GM12878 (cell line): ENCODE measurements around the gene SLC22A23. TPM values are rescaled to one million over a fixed set of nuclear protein-coding genes. Genes with fewer than 3 reads are reported as not detected.

Experiments used
- ATAC-seq: fragments of 200-7000 bp; cut with Tn5 transposase; 3 replicates; pipeline ENCODE4 v1.9.1; 2020; ENCODE audit warnings: mild to moderate bottlenecking, moderate library complexity
- BruUV-seq: library from RNA; stranded (reverse); fragments of 400-500 nt; replicated peaks from 2 replicates; lab custom pipeline; 2021; lab: Mats Ljungman, UMichigan
- CTCF ChIA-PET: fragments of 300-600 bp; sonication (Branson Sonifier 250); formaldehyde crosslinking; extraction: SDS; loops from one replicate; lab custom pipeline; 2021; ENCODE audit warnings: inconsistent platforms; lab: Yijun Ruan, JAX
- POLR2A ChIA-PET: fragments of 350-600 bp; formaldehyde crosslinking; extraction: SDS; loops from one replicate; lab custom pipeline; 2021; ENCODE audit warnings: inconsistent platforms; lab: Charles Lee
- RAD21 ChIA-PET: fragments of 300-600 bp; sonication (Branson Sonifier 250); formaldehyde crosslinking; loops from one replicate; lab custom pipeline; 2023; ENCODE audit warnings: antibody characterized with exemption; ENCODE audit not compliant: unreplicated experiment; lab: Charles Lee
- SMC1A ChIA-PET: fragments of 300-600 bp; sonication (Branson Sonifier 250); formaldehyde crosslinking; loops from one replicate; lab custom pipeline; 2023; ENCODE audit not compliant: unreplicated experiment, uncharacterized antibody; lab: Charles Lee
- DNase-seq: peaks from one replicate; pipeline ENCODE4 v3.0.0-alpha.2; 2011; ENCODE audit warnings: low read depth, low spot score
- FAIRE-seq: peaks from 3 replicates; lab custom pipeline; 2011; peaks lifted over from hg19 to GRCh38; lab: Jason Lieb, UNC
- H2AFZ ChIP-seq: 2 replicates; pipeline ENCODE4 v1.6.0; 2011; ENCODE audit warnings: low read depth, low read length, control low read depth; ENCODE audit not compliant: control insufficient read depth
- H3K27ac ChIP-seq: 2 replicates; pipeline ENCODE4 v1.5.1; 2011; ENCODE audit warnings: control low read depth; ENCODE audit not compliant: control insufficient read depth, insufficient read depth
- H3K27me3 ChIP-seq, 2 experiments: replicated peaks in 1 of 2; 2 replicates each; pipeline versions ENCODE4 v1.6.0 to v1.6.1; 2011; ENCODE audit warnings: low read length in 1 of 2; ENCODE audit not compliant: control insufficient read depth in 2 of 2, insufficient read depth in 2 of 2
- H3K36me3 ChIP-seq, 2 experiments: 2 replicates each; pipeline ENCODE4 v1.5.1; 2011; ENCODE audit warnings: low read length in 1 of 2; ENCODE audit not compliant: control insufficient read depth in 2 of 2, insufficient read depth in 2 of 2
- H3K4me1 ChIP-seq: 2 replicates; pipeline ENCODE4 v1.6.1; 2011; ENCODE audit warnings: mild to moderate bottlenecking, low read length, moderate library complexity, mixed read lengths; ENCODE audit not compliant: control insufficient read depth, insufficient read depth
- H3K4me2 ChIP-seq: 2 replicates; pipeline ENCODE4 v1.6.0; 2011; ENCODE audit warnings: control low read depth; ENCODE audit not compliant: control insufficient read depth, insufficient read depth
- H3K4me3 ChIP-seq: fragments of 200-600 bp; sonication (generic); 2 replicates; pipeline ENCODE4 v1.5.1; 2016
- H3K79me2 ChIP-seq: 2 replicates; pipeline ENCODE4 v1.6.0; 2011; ENCODE audit warnings: low read length; ENCODE audit not compliant: control insufficient read depth, insufficient read depth
- H3K9ac ChIP-seq: 2 replicates; pipeline ENCODE4 v1.8.0; 2011; ENCODE audit warnings: low read length, control low read depth, mixed read lengths; ENCODE audit not compliant: control insufficient read depth, insufficient read depth
- H3K9me3 ChIP-seq: replicated peaks from 3 replicates; pipeline ENCODE4 v1.5.1; 2011; ENCODE audit warnings: mild to moderate bottlenecking, low read length; ENCODE audit not compliant: control insufficient read depth, insufficient read depth
- H4K20me1 ChIP-seq: 2 replicates; pipeline ENCODE4 v1.6.0; 2011; ENCODE audit not compliant: control insufficient read depth, insufficient read depth
- ASH2L ChIP-seq: fragments of 300-600, 200-600 bp; sonication (generic); IDR thresholded peaks from 2 replicates; pipeline ENCODE4 v1.6.1; 2017; ENCODE audit warnings: low read depth, mild to moderate bottlenecking, borderline replicate concordance
- BRCA1 ChIP-seq: IDR thresholded peaks from 2 replicates; pipeline ENCODE4 v1.6.1; 2011; ENCODE audit warnings: low read depth, low read length, improper control_type of control experiment
- CBX3 ChIP-seq: fragments of 200-600 bp; sonication (generic); IDR thresholded peaks from 2 replicates; pipeline ENCODE4 v1.6.1; 2016; ENCODE audit warnings: low read depth, borderline replicate concordance
- E2F4 ChIP-seq: IDR thresholded peaks from 2 replicates; pipeline ENCODE4 v1.6.1; 2012; ENCODE audit warnings: low read depth, low read length, improper control_type of control experiment
- GABPA ChIP-seq: IDR thresholded peaks from 2 replicates; pipeline ENCODE4 v1.6.1; 2014; ENCODE audit warnings: antibody characterized with exemption, low read depth, mild to moderate bottlenecking, inconsistent platforms
- GATAD2B ChIP-seq: fragments of 450-650 bp; conservative IDR thresholded peaks from 2 replicates; pipeline ENCODE4 v1.6.1; 2017; ENCODE audit warnings: low read depth, mild to moderate bottlenecking, moderate library complexity
- HDAC2 ChIP-seq: fragments of 200-600 bp; sonication (generic); IDR thresholded peaks from 2 replicates; pipeline ENCODE4 v1.6.1; 2017
- HDAC6 ChIP-seq: fragments of 200-600 bp; sonication (generic); IDR thresholded peaks from one replicate; pipeline ENCODE4 v1.8.0; 2017; ENCODE audit warnings: antibody characterized with exemption; ENCODE audit not compliant: unreplicated experiment
- HDGF ChIP-seq: fragments of 450-650 bp; IDR thresholded peaks from 2 replicates; pipeline ENCODE4 v1.6.1; 2016; ENCODE audit warnings: antibody characterized with exemption
- RB1 ChIP-seq: fragments of 450-650 bp; formaldehyde crosslinking; IDR thresholded peaks from 2 replicates; pipeline ENCODE4 v1.6.1; 2017; ENCODE audit warnings: mild to moderate bottlenecking, borderline replicate concordance
- RUNX3 ChIP-seq: IDR thresholded peaks from 2 replicates; pipeline ENCODE4 v1.6.1; 2012; ENCODE audit warnings: low read length, inconsistent platforms
- SMARCA5 ChIP-seq: fragments of 450-650 bp; IDR thresholded peaks from 2 replicates; pipeline ENCODE4 v1.6.1; 2017; ENCODE audit warnings: mild to moderate bottlenecking
- SMC3 ChIP-seq: IDR thresholded peaks from 2 replicates; pipeline ENCODE4 v1.6.1; 2011; ENCODE audit warnings: low read length, improper control_type of control experiment, borderline replicate concordance
- SRF ChIP-seq, 2 experiments: IDR thresholded peaks; 2 replicates each; pipeline ENCODE4 v1.6.1; 2011; ENCODE audit warnings: low read depth in 2 of 2, low read length in 2 of 2, mild to moderate bottlenecking in 1 of 2, moderate library complexity in 1 of 2
- STAT1 ChIP-seq: fragments of 450-650 bp; conservative IDR thresholded peaks from 2 replicates; pipeline ENCODE4 v1.6.1; 2014; ENCODE audit warnings: antibody characterized with exemption, mild to moderate bottlenecking
- STAT3 ChIP-seq: IDR thresholded peaks from 2 replicates; pipeline ENCODE4 v1.6.1; 2011; ENCODE audit warnings: low read depth, low read length, improper control_type of control experiment
- ZBED1 ChIP-seq: IDR thresholded peaks from 2 replicates; pipeline ENCODE4 v1.6.1; 2016; ENCODE audit warnings: borderline replicate concordance
- ZNF592 ChIP-seq: fragments of 450-650 bp; IDR thresholded peaks from 2 replicates; pipeline ENCODE4 v1.6.1; 2017; ENCODE audit warnings: mild to moderate bottlenecking, moderate library complexity
- WGBS: methylation state at CpG from one replicate; pipeline ENCODE4 v1.1.6; 2016; ENCODE audit warnings: low lambda C conversion rate; ENCODE audit not compliant: insufficient replicate concordance, insufficient coverage; ENCODE audit errors: missing lambda C conversion rate; 5-methylcytosine and 5-hydroxymethylcytosine counted together
- in situ Hi-C: fragments of 300-500 bp; cut with MboI; formaldehyde crosslinking; loops from 9 replicates; pipeline ENCODE4 v1.14.3; 2018; ENCODE audit warnings: mixed read lengths
- intact Hi-C: fragments of 100-400 bp; cut with micrococcal nuclease; formaldehyde crosslinking; loops from one replicate; pipeline ENCODE4 v1.14.2; 2022; ENCODE audit not compliant: unreplicated experiment
- polyA plus RNA-seq, 11 experiments: library from polyadenylated mRNA; depleted of rRNA in 4 of 11; unstranded in 6 of 11; stranded (reverse) in 5 of 11; fragments of >200 nt; fragmentation: Nextera tagmentation in 4 of 11; fragmentation: Illumina TruSeq in 1 of 11; extraction: Ambion mirVana in 4 of 11; extraction: Trizol in 1 of 11; gene quantifications; 1 replicate in 1 of 11; 2 replicates in 10 of 11; pipeline versions ENCODE4 v1.2.1 to v1.2.3, GENCODE V29; 2011 to 2016; ENCODE audit warnings: inconsistent platforms in 2 of 11, missing spikeins in 2 of 11, low read depth in 1 of 11
- total RNA-seq, 4 experiments: library from RNA; depleted of rRNA in 3 of 4; stranded (reverse); fragments of >200 nt in 3 of 4; fragmentation: Illumina TruSeq in 1 of 4; extraction: Trizol in 1 of 4; gene quantifications; 2 replicates each; pipeline versions ENCODE4 v1.2.1 to v1.2.3, GENCODE V29; 2013 to 2021

Gene SLC22A23
- total and polyA plus RNA-seq, 10 of the 15 experiments (the other 5 are each of a cell fraction or from before 2014, with no cell fraction given), result 0.20 to 2.4 (median 0.74) TPM

DNA sequence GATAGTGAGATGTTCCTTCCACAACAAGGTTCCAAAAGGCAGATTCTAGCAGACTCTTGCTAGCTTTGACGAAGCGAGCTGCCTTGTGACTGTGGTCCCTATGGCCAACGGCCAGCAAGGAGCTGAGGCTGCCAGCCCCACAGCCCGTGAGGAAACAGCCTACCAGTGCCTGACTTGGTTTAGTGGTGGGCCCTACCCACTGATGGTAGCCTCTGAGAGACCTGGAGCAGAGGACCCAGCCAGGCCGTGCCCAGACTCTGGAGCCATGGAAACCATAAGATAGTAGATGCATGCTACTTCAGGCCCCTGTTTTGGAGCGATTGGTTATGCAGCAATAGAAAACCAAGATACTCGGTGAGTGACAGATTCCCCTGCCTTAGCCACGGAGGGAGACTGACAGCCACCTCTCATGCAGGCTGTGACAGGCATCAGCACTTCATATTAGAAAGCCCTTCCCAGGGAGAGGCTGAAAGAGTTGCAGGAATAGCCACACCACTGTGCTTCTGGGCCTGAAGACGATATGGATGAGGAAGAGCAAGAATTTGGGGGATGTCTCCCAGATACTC is 178.9 kb downstream of the SLC22A23 start:
- in situ Hi-C loops, result no loop called here
- Histone ChIP-seq H3K4me2 (no peak overlapping the region), H3K79me2 (no peaks in the 10 kb centered on the region), H3K36me3 (peaks cover 1 to 5% of the 10 kb centered on the region in 2 experiments; a peak in 2 of 4 replicates), H3K27ac (no peak overlapping the region), H3K9ac (no peak overlapping the region), H4K20me1 (no peaks in the 10 kb centered on the region), H3K9me3 (no peaks in the 10 kb centered on the region), H3K27me3 (no peaks in the 10 kb centered on the region), H3K4me3 (no peak overlapping the region), H3K4me1 (no peaks in the 10 kb centered on the region), H2AFZ (no peak overlapping the region)
- BruUV-seq, result no TSS peak
- ATAC-seq (no peak), DNase-seq (no peak), FAIRE-seq (peak; percentile 23)
- ChIA-PET CTCF (interaction anchor here (1.4 to 4.1 kb wide), 2 partner anchors 175 to 455 kb away, joined by 6 to 21 read pairs; no protein-coding TSS in a partner anchor), SMC1A (interaction anchor here (0.5 to 1.3 kb wide), 2 partner anchors 153 to 455 kb away, joined by 4 to 5 read pairs; no protein-coding TSS in a partner anchor), POLR2A (no interaction called here), RAD21 (interaction anchor here (0.9 kb wide), 1 partner anchor 457 kb away, joined by 3 read pairs; no protein-coding TSS in a partner anchor)
- TF ChIP-seq STAT3 (no peak), ASH2L (no peak), RUNX3 (no peak), RB1 (no peak), STAT1 (no peak), HDAC2 (no peak), ZNF592 (no peak), SMC3 (no peak), CBX3 (no peak), SRF (IDR thresholded peaks at IDR 0.05; ENCODE audit: low read depth in 2 of 2, low read length in 2 of 2) (no peak), BRCA1 (no peak), GATAD2B (no peak), HDAC6 (no peak), E2F4 (no peak), SMARCA5 (no peak), GABPA (no peak), ZBED1 (no peak), HDGF (no peak)
- 68% methylated on average over 9 of the region's 9 CpGs for WGBS
- intact Hi-C loops, result loop anchor here (2.0 to 5.0 kb wide), 4 partner anchors 134 to 709 kb away; no protein-coding TSS in a partner anchor
